GM19455 (cell line): ENCODE measurements around the gene MED16.
A peak's percentile ranks its signal among the peaks of the same experiment; 100 is the strongest.

ENCODE experiments used
- ATAC-seq: cut with Tn5 transposase; IDR thresholded peaks from one replicate; pipeline ENCODE4 v1.9.1; 2021; ENCODE audit not compliant: unreplicated experiment

MED16 gene

DNA sequence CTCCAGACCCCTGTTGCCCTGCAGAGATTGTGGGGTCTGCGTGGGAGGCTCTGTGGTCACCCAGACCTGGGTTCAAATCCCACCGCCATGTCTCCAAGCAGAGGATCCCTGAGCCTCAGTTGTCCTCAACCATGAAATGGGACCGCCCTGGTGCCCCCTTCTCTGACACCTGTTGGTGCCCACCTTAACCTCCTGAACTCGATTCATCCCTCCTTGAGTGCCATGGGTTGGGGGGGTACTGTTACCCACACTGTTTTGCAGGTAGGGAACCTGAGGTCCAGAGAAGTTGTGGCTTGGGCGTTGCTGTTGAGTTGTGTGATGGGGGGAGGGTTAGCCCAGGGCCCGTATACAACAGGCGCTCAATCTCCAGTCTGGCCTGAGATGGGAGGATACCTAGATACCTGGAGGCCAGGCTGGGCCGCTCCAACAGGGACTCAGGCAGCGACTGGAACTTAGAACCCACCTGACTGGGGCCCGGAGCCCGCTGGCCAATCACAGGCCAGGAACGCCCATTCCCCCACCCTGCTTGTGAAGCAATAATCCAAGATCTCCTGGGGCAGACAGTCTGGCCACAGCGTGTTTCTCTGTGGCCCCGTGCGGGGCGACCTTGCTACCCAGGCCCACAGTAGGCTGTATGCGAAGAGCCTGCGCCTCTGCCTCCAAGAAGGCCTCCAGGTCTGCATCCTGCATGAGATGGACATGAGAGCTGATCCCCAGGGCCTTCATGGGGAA lies 35.6 kb upstream of the MED16 start:
- ATAC-seq: no peak

DNA sequence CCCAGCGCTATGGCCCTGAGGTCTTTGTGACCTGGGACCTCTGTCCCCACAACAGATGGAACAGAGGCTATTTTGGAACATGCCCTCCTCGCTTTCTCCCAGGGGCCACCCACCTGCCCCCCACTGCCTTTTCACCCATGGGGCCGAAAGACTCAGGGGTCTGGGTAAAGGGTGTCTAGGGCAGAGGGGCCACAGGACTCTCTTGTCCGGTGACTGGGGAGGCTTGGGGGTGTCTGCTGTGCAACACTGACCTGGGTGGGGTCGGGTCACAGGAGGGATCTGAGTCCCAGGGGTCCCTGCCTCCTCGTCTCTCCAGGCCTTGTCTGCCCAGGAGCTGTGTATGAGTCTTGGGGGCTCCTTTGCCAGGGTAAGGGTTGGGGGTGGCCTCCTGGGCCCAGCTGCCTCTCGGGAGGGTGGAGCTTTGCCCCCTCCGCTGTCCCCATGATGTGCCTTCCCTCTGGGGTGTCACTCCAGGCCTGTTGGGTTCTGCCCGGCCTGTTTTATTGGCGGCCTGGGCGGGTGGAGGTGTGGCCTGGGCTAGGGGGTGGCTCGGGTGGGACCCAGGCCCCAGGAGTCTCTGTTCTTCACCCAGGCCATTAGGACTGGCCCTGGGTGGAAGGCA lies 34.9 kb upstream of the MED16 start:
- ATAC-seq: no peak

DNA sequence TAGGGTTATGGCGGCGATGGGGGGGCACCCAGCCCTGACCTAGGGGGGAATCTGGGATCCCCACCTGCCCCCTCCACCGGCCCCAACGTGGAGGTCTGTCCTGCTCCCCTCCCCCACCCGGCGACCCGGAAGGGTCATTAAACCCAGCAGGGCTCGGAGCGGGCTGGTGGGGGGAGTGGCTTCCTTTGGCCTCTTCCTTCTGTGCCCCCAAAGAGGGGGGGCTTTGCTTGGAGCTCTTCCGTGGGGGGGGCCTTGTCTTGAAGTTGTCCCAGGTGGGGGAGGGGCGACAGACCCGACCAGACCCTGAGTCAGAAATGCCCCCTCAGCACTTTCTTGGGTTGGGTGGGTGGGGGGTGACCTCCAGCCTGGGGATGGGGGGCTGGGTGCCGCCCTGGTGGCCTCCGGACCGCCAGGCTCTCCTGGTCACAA lies 34.4 kb upstream of the MED16 start:
- no peak for ATAC-seq

DNA sequence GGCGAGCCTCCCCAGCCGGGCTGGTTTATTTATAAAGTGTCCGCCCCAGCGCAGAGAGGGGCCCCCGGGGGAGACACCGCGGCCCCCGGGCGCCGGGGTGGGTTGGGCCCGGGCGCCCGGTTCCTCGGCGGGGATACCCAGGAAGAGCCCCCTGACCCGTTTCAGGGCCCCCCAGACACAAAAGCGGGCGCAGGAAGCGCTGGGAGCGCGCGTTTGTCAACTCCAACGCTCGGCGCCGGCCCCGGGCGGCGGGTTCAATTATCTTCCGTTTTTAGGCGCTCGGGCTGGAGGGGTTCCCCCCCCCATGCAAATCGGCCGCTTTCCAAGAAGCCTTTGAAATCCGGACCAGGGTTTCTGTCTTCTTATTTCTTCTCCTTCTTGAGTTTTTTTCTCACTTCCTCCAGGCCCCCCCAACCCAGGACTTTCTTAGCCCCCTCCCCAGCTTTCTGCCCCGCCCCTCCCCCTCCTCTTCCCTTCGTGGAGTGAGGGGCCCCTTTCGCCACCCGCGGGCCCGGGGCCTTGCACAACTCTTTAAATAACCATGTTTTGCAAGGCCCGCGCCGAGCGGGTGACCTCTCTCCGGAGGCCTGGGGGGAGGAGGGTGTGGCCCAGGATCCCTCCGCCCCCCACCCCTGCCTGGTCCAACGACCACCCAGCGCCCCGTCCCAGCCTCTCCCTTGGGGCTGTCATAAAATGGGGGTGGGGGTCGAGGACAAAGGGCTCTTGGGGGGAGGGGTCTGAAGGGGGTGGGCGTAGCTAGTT lies 33.8 kb upstream of the MED16 start:
- no peak for ATAC-seq

DNA sequence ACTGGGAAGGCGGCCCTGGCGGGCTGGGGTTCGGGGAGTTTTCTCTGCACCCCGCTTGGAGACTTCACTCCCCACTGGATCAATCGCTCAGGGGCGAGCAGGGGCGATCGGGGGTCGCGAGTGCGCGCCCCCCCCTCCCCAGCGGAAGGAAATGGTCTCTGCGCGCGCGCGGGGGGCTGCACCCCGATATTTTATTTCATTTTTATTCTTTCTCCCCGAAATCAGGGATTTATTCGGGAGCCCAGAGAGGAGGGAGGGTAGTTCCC lies 33.3 kb upstream of the MED16 start:
- no peak for ATAC-seq

DNA sequence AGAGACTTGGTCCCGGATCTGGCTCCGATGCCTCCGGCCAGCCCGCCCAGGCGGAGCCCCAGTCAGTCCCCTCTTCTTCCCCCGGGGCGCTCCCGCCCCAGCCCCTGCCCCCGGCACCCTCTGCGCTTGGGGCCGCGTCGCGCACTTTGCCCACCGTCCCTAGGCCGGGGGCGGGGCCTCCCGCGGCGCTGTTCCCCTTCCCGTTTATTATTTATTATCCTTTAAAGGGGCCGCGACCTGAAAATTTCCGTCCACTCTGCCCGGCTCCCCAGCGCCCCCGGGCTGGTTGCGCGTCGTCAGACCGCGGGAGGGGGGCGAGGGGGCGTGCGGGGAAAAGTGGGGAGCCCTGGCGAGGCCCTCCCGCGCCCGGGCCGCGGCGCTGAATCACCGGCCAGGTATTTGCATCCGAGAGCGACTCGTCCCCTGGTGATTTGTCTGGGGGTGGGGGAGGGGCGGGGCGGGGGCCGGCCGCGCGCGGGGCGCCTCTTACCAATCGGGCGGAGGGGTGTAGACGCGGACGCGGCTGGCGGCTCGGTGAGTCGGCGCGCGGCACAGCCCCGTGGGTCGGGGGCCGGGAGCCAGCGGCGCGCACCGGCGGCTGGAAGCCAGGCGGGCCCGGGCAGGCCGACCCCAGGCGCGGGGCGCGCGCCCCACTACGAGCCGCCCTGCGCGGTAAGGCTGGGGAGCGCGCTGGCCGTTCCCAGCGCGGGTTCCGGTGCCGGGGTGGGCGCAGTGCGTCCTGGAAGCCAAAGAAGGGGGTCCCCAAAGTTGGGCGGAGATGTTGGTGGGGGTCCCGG lies 32.7 kb upstream of the MED16 start, which contains the start of gene ARID3A:
ARID3A (plus strand) TSS at position 510 of the 797 bp plus-strand sequence. CDS start 3,494 bp downstream, outside the sequence.
- peak; percentile 45 for ATAC-seq

DNA sequence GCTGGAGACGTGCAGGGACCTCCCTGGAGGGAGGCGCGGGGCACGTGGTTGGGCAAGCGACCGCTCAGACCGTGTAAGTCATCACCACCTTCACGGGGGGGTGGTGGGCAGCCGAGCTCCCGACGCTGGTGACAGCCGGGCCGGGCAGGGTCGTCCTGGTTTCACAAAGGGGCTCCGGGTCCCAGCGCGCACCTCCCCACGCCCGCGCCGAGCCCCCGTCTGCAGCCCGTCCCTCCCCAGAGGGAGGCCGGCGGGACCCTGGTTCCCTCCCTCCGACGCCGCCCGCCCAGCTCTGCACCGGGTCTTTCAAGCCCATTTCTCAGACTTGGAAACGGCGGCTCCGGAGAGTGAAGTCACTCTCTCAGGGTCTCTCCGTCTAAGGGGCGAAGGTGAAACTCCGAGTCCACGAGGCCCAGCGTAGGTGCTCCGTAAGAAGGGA lies 32.1 kb upstream of the MED16 start:
- ATAC-seq: peak; percentile 37

DNA sequence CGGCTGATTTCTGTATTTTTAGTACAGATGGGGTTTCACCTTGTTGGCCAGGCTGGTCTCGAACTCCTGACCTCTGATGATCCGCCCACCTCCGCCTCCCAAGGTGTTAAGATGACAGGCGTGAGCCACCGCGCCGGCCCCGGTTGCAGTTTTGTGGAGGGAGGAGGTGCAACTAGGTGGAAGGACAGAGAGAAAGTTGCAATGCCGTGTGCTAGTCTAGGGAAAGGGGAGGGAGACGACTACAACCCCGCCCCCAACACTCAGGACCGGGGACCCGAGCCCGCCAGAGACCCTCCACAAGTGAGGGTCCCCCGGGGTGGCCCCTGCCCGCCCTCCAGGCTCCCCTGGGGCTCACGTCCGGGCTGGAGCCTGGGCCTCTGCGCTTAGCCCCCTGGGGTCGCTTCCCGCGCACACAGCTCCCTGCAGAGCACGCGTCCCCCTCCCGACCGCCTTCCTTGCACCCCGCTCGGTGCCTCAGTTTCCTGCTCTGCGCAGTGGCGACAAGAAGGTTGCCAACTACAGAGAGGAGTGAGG lies 31.6 kb upstream of the MED16 start:
- peak; percentile 0 for ATAC-seq

DNA sequence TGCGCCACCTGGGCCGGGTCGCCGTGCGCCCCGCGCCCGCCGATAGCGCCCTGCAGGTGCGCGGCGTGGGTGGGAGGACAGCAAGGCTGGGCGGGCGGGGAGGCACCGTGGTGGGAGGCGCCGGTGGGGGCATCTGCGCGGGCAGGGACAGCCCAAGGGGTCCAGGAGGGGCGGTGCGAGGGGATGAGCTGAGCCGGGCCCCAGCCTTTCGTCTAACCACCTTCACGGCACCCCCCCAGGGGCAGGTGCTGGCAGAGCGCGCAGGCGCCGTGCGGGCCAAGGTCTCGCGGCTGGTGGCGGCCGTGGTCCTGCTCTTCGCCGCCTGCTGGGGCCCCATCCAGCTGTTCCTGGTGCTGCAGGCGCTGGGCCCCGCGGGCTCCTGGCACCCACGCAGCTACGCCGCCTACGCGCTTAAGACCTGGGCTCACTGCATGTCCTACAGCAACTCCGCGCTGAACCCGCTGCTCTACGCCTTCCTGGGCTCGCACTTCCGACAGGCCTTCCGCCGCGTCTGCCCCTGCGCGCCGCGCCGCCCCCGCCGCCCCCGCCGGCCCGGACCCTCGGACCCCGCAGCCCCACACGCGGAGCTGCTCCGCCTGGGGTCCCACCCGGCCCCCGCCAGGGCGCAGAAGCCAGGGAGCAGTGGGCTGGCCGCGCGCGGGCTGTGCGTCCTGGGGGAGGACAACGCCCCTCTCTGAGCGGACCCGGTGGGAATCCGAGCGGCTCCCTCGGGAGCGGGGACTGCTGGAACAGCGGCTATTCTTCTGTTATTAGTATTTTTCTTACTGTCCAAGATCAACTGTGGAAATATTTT lies 27.3 kb upstream of the MED16 start:
- ATAC-seq: no peak

DNA sequence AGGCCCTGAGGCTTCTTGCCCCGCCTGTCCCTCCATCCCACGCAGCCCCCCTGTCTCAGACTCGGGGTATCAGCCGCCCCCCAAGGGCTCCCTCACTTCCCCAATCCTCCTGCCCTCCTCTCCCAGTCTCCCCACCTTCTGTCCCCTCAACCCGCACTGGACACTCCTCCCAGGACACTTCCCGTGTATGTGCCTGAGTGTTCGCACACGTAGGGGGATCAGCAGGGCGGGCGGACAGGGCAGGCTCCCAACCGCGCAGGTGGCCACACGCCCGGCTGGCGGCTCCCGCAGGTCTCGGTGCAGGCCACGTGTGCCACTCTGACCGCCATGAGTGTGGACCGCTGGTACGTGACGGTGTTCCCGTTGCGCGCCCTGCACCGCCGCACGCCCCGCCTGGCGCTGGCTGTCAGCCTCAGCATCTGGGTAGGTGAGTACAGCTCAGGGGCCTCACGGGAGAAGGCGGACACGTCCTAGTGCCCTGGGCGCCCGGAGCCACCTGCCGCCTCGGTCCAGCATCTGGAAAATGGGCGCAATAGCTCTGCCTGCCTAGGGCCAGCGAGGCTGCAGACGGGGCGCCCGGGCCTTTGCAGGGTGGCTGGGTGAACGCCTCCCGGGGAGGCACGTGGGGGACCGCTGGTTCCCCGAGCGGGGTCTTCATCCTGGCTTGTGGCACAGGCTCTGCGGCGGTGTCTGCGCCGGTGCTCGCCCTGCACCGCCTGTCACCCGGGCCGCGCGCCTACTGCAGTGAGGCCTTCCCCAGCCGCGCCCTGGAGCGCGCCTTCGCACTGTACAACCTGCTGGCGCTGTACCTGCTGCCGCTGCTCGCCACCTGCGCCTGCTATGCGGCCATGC lies 26.4 kb upstream of the MED16 start:
- ATAC-seq: no peak

DNA sequence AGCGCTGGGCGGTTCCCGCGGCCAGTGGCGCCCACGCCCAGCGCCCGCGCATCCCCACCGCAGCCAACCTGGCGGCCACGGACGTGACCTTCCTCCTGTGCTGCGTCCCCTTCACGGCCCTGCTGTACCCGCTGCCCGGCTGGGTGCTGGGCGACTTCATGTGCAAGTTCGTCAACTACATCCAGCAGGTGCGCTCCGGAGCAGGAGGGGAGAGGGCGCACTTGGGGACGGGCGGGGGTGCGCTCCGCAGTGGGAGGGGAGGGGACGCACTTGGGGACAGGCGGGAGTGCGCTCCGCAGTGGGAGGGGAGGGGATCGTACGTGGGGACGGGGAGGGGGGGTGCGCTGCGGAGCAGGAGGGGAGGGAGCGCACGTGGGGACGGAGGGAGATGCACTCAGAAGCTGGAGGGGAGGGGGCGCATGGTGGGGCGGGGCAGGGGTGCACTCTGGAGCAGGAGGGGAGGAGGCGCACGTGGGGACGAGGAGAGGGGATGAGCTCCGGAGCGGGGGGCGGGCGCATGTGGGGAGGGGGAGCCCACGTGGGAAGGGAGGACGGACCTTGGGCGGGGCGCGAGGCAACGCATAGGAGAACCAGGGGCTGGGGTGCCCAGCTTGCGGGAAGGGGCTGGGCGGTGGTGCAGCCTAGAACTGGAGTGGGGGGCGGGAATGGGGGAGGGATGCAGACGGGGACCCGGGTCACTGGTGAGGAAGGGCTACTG lies 25.7 kb upstream of the MED16 start:
- no peak for ATAC-seq

DNA sequence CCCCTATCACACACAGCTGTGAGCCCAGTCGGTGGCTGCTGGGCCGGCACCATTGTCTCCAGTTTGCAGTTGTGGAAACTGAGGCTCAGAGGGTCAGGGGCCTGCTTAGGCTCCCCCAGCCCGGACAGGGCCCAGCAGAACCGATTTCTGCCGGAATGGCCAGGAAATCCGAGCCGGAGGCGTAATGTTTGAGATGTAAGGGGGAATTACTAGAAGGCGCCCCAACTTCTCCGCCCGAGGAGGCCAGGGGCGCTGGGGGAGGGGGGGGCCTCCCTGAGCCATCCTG lies 25.1 kb upstream of the MED16 start:
- ATAC-seq: no peak

DNA sequence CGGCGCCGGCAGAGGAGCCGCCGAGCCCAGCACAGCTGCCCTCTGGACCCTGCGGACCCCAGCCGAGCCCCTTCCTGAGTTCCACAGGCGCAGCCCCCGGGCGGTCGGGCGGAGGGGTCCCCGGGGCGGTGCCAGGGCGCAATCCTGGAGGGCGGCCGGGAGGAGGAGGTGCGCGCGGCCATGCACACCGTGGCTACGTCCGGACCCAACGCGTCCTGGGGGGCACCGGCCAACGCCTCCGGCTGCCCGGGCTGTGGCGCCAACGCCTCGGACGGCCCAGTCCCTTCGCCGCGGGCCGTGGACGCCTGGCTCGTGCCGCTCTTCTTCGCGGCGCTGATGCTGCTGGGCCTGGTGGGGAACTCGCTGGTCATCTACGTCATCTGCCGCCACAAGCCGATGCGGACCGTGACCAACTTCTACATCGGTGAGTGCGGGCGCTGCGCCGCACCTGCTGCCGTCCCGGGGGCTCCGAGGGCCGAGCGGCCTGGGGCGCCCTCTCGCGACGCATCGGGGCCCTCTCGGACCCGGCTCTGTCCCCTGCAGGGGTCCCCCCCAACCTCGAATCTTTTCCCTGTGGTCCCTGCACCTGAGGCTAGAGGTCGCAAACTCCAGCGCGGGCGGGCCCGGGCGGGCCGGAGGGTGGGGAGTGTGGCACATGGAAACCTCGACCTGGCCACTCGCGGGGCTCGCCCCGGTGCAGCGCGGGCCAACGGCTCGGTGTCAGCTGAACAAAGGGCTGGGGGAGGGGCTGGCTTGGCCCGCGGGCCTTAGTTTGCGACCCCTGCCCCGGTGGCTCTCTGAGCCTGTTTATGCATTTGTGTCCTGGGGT lies 24.6 kb upstream of the MED16 start, which contains the start of gene KISS1R:
KISS1R (plus strand) TSS at position 11 of the 829 bp plus-strand sequence; CDS start at position 181, 170 bp downstream.
- no peak for ATAC-seq

DNA sequence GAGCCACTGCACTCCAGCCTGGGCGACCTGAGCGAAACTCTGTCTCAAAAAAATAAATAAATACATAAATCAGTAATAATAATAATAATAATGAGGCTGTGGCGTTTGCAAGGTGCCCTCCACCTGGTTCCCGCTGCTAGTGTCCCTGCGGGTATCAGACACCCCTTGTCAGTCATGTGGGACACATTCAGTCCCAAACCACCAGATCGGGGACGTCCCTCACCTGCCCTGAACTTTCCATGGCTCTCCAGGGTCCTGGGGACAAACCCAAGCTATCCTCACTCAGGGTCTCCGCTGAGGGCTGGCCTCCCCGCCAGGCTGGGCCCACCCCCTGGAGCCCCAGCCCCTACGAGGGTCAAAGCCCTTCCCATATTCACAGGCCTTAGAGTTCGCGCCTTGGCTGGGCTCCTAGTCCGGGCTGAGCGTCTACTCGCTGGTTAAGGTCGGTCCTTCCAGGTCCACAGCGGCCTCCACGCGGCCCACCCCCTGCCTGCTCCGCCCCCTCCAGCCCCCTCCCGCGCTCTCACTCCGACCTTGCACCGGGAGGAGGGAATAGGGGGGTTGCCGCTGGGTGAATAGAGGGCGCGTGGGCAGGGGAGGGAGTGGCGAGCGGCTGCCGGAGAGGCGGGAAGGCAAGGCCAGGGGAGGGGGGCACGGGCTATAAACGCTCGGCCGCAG lies 23.8 kb upstream of the MED16 start:
- no peak for ATAC-seq

DNA sequence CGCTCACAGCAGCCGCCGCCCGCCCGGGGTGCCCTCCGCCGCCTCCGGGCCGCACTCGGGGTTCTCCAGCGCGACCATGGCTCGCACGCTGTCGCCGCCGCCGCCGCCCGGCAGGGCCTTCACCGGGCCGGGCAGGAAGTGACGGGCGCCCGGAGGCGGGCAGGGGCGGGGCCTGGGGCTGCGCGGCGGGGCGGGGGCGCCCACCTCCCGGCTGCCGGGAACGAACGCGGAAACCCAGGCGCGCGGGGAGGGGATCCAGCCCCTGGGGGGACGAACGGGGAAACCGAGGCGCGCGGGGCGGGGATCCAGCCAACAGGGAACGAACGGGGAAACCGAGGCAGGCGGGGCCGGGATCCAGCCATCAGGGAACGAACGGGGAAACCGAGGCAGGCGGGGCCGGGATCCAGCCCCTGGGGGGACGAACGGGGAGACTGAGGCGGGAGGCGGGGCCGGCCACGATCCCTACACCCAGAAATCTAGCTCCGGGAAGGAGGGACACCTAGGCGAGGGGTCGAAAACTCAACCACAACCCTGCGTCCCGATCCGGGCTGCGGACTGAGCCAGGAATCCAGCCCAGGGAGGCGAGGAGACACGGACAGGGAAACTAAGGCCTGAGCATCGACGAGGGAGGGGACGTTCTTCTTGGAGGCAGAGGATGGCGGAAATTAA lies 20.2 kb upstream of the MED16 start, which contains the start of gene R3HDM4:
R3HDM4 (minus strand) TSS at position 140 of the 669 bp plus-strand sequence; CDS start at position 78, 62 bp downstream.
- ATAC-seq: peak; percentile 53
